ENCODE data around the gene TRIM37. TPM values are rescaled to one million over a fixed set of nuclear protein-coding genes. Genes with fewer than 3 reads are reported as not detected.

TRIM37 gene
- total RNA-seq, 1 donor from 2014 or later = 43.9 TPM

- no peak overlapping the region for H3K27ac Mint-ChIP-seq (ENCODE audit: unreplicated experiment)
- H3K4me3 Mint-ChIP-seq (ENCODE audit: unreplicated experiment) = no peak overlapping the region
Measured at GRCh38 chr17:59067340-59067739, 39.3 kb downstream of the TRIM37 start.

GRCh38 chr17:59062509-59062908 is 44.2 kb downstream of the TRIM37 start:
- no peak overlapping the region for H3K27ac Mint-ChIP-seq (ENCODE audit: unreplicated experiment)
- no peak overlapping the region for H3K4me3 Mint-ChIP-seq (ENCODE audit: unreplicated experiment)
- H3K4me1 Mint-ChIP-seq (ENCODE audit: low read depth) = no peaks in the 10 kb centered on the region
- H3K27me3 Mint-ChIP-seq (ENCODE audit: low read depth) = no peaks in the 10 kb centered on the region
- peaks cover 5% of the 10 kb centered on the region for H3K9me3 Mint-ChIP-seq (ENCODE audit: low read depth)
- TF ChIP-seq, protein P1, sequence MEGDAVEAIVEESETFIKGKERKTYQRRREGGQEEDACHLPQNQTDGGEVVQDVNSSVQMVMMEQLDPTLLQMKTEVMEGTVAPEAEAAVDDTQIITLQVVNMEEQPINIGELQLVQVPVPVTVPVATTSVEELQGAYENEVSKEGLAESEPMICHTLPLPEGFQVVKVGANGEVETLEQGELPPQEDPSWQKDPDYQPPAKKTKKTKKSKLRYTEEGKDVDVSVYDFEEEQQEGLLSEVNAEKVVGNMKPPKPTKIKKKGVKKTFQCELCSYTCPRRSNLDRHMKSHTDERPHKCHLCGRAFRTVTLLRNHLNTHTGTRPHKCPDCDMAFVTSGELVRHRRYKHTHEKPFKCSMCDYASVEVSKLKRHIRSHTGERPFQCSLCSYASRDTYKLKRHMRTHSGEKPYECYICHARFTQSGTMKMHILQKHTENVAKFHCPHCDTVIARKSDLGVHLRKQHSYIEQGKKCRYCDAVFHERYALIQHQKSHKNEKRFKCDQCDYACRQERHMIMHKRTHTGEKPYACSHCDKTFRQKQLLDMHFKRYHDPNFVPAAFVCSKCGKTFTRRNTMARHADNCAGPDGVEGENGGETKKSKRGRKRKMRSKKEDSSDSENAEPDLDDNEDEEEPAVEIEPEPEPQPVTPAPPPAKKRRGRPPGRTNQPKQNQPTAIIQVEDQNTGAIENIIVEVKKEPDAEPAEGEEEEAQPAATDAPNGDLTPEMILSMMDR (IDR thresholded peaks at IDR 0.05) = no peak
- peaks cover 22% of the 10 kb centered on the region for H3K36me3 Mint-ChIP-seq (ENCODE audit: low read depth)
- no peak for DNase-seq (ENCODE audit: low spot score)

More at GRCh38 chr17:59067340-59067739, 39.3 kb downstream of the TRIM37 start:
- Mint-ChIP-seq H3K27me3 (ENCODE audit: low read depth) (no peaks in the 10 kb centered on the region), H3K36me3 (ENCODE audit: low read depth) (peaks cover 30% of the 10 kb centered on the region), H3K9me3 (ENCODE audit: low read depth) (peaks cover 2% of the 10 kb centered on the region), H3K4me1 (ENCODE audit: low read depth) (no peaks in the 10 kb centered on the region)
- TF ChIP-seq, protein P1 (IDR thresholded peaks at IDR 0.05) = no peak
- no peak for DNase-seq (ENCODE audit: low spot score)

- Mint-ChIP-seq H3K27ac (ENCODE audit: unreplicated experiment) (no peak overlapping the region), H3K27me3 (ENCODE audit: low read depth) (no peaks in the 10 kb centered on the region), H3K9me3 (ENCODE audit: low read depth) (no peaks in the 10 kb centered on the region), H3K36me3 (ENCODE audit: low read depth) (peaks cover 24% of the 10 kb centered on the region), H3K4me1 (ENCODE audit: low read depth) (no peaks in the 10 kb centered on the region), H3K4me3 (ENCODE audit: unreplicated experiment) (no peak overlapping the region)
- no peak for DNase-seq (ENCODE audit: low spot score)
- TF ChIP-seq, protein P1 (IDR thresholded peaks at IDR 0.05) = no peak
Measured at GRCh38 chr17:59056857-59057256, 49.8 kb downstream of the TRIM37 start.

DNA sequence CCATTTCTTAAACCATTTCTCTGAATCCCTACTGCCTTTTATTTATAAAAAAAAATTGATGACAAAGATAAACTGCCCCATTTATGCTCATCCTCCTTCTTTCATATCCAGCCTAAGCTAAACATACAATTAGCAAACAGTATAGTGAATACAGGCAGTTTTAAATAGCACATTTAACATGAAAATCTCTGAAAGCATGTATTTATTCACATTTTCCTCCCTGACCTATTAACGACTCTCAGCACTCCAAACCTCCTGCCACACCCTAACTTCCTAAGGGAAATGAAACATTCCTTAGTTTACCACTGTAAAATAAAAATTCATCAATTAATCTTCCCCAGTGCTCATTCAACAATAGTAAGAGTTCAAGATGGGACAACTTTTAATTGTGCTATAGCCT is 56.9 kb downstream of the TRIM37 start:
- no peaks in the 10 kb centered on the region for H3K27me3 Mint-ChIP-seq (ENCODE audit: low read depth)
- H3K36me3 Mint-ChIP-seq (ENCODE audit: low read depth) = peaks cover 16% of the 10 kb centered on the region
- H3K4me1 Mint-ChIP-seq (ENCODE audit: low read depth) = peaks cover 5% of the 10 kb centered on the region
- H3K27ac Mint-ChIP-seq (ENCODE audit: unreplicated experiment) = peak overlapping the region; percentile 27
- no peak overlapping the region for H3K4me3 Mint-ChIP-seq (ENCODE audit: unreplicated experiment)
- no peak for DNase-seq (ENCODE audit: low spot score)
- no peaks in the 10 kb centered on the region for H3K9me3 Mint-ChIP-seq (ENCODE audit: low read depth)
- TF ChIP-seq, protein P1 (IDR thresholded peaks at IDR 0.05) = no peak

GRCh38 chr17:59047616-59048015 is 59.1 kb downstream of the TRIM37 start:
- Mint-ChIP-seq H3K9me3 (ENCODE audit: low read depth) (no peaks in the 10 kb centered on the region), H3K36me3 (ENCODE audit: low read depth) (peaks cover 21% of the 10 kb centered on the region), H3K4me1 (ENCODE audit: low read depth) (peaks cover 5% of the 10 kb centered on the region)

More at GRCh38 chr17:59047616-59048015, 59.1 kb downstream of the TRIM37 start:
- Mint-ChIP-seq H3K4me3 (ENCODE audit: unreplicated experiment) (no peak overlapping the region), H3K27me3 (ENCODE audit: low read depth) (no peaks in the 10 kb centered on the region), H3K27ac (ENCODE audit: unreplicated experiment) (no peak overlapping the region)
- TF ChIP-seq, protein P1 (IDR thresholded peaks at IDR 0.05) = no peak
- no peak for DNase-seq (ENCODE audit: low spot score)
